Activated naive CD8-positive, alpha-beta T cell treated with anti-CD3 and anti-CD28 coated beads for 36 hours (primary cell): ENCODE results near the gene EFS. TPM values are rescaled to one million over a fixed set of nuclear protein-coding genes. Genes with fewer than 3 reads are reported as not detected.
"Not testable (repeated sequence)": the region's sequence is repeated elsewhere in the genome, so short reads cannot be mapped to it uniquely, and the experiment has no call there.

Source experiments
- DNase-seq: peaks from one replicate; pipeline ENCODE4 v3.0.0; 2021
- H3K27ac Mint-ChIP-seq: one replicate; pipeline ENCODE4 v1.8.0; 2022; ENCODE audit warnings: mild to moderate bottlenecking, moderate library complexity, mixed read lengths
- H3K27me3 Mint-ChIP-seq: one replicate; pipeline ENCODE4 v1.8.0; 2022; ENCODE audit warnings: mild to moderate bottlenecking, mixed read lengths
- H3K36me3 Mint-ChIP-seq: one replicate; pipeline ENCODE4 v1.8.0; 2021; ENCODE audit warnings: mild to moderate bottlenecking, mixed read lengths
- H3K4me1 Mint-ChIP-seq: one replicate; pipeline ENCODE4 v1.8.0; 2021; ENCODE audit warnings: mixed read lengths
- H3K4me3 Mint-ChIP-seq: one replicate; pipeline ENCODE4 v1.8.0; 2022; ENCODE audit warnings: mild to moderate bottlenecking, moderate library complexity, mixed read lengths
- H3K9me3 Mint-ChIP-seq: one replicate; pipeline ENCODE4 v1.8.0; 2022; ENCODE audit warnings: mixed read lengths
- total RNA-seq, 2 experiments: library from RNA; stranded (reverse); gene quantifications; one replicate each; pipeline ENCODE4 v1.2.3, GENCODE V29; 2021

The EFS gene
- total RNA-seq, 2 experiments from 2014 or later = not detected

- no peaks in the 10 kb centered on the region for H3K4me1 Mint-ChIP-seq
- no peaks in the 10 kb centered on the region for H3K36me3 Mint-ChIP-seq
- H3K27me3 Mint-ChIP-seq = peaks cover 8% of the 10 kb centered on the region
- no peak for DNase-seq
- H3K27ac Mint-ChIP-seq = no peak overlapping the region
- H3K9me3 Mint-ChIP-seq = no peaks in the 10 kb centered on the region
- H3K4me3 Mint-ChIP-seq = no peak overlapping the region
These were observed 22.0 kb upstream of the EFS start for GRCh38 chr14:23386999-23387398.

- H3K9me3 Mint-ChIP-seq, H3K27me3 Mint-ChIP-seq, H3K4me3 Mint-ChIP-seq, H3K4me1 Mint-ChIP-seq, DNase-seq, H3K27ac Mint-ChIP-seq, H3K36me3 Mint-ChIP-seq: not testable (repeated sequence)
These were observed 21.3 kb upstream of the EFS start for GRCh38 chr14:23386266-23386657.

GRCh38 chr14:23385642-23386265 is 20.8 kb upstream of the EFS start:
- Mint-ChIP-seq H3K9me3 (no peaks in the 10 kb centered on the region), H3K36me3 (no peaks in the 10 kb centered on the region), H3K27me3 (peaks cover 9% of the 10 kb centered on the region), H3K27ac (no peak overlapping the region), H3K4me1 (no peaks in the 10 kb centered on the region), H3K4me3 (no peak overlapping the region)
- DNase-seq = no peak

DNA sequence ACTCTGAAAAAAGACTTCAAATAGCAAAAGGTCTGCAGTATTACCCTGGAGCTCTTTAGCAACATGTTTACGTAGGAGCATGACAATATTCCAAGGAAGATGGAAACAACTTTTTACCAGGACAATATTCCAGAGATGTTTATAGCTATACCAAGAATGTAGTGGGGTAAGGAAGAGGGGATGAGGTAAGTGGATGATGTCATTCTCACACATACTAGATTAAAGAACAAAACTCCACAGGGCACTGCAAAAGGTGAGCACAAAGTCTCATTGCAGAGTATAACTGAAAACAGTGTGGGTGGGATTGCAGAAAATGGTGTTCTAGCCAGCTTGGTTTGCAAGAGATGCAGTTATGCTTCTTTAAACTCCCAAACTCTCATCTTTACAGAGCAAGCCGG is 20.3 kb upstream of the EFS start:
- H3K4me1 Mint-ChIP-seq = no peaks in the 10 kb centered on the region

GRCh38 chr14:23384364-23385080 is 19.6 kb upstream of the EFS start:
- Mint-ChIP-seq H3K4me3 (no peak overlapping the region), H3K36me3 (no peaks in the 10 kb centered on the region), H3K27me3 (peaks cover 9% of the 10 kb centered on the region), H3K4me1 (no peaks in the 10 kb centered on the region), H3K9me3 (no peaks in the 10 kb centered on the region), H3K27ac (no peak overlapping the region)
- DNase-seq = no peak

More for the DNA sequence above, 20.3 kb upstream of the EFS start:
- DNase-seq = no peak
- Mint-ChIP-seq H3K4me3 (no peak overlapping the region), H3K27ac (no peak overlapping the region), H3K36me3 (no peaks in the 10 kb centered on the region), H3K9me3 (no peaks in the 10 kb centered on the region), H3K27me3 (peaks cover 9% of the 10 kb centered on the region)

GRCh38 chr14:23382731-23383440 is 17.9 kb upstream of the EFS start:
- Mint-ChIP-seq H3K4me1 (no peaks in the 10 kb centered on the region), H3K4me3 (no peak overlapping the region), H3K36me3 (no peaks in the 10 kb centered on the region), H3K27me3 (peaks cover 11% of the 10 kb centered on the region), H3K27ac (no peak overlapping the region), H3K9me3 (no peaks in the 10 kb centered on the region)
- no peak for DNase-seq

GRCh38 chr14:23382276-23382675 is 17.3 kb upstream of the EFS start:
- no peak overlapping the region for H3K4me3 Mint-ChIP-seq
- no peaks in the 10 kb centered on the region for H3K9me3 Mint-ChIP-seq
- H3K4me1 Mint-ChIP-seq = no peaks in the 10 kb centered on the region
- no peak overlapping the region for H3K27ac Mint-ChIP-seq
- H3K27me3 Mint-ChIP-seq = peaks cover 11% of the 10 kb centered on the region
- H3K36me3 Mint-ChIP-seq = no peaks in the 10 kb centered on the region
- DNase-seq = no peak

DNA sequence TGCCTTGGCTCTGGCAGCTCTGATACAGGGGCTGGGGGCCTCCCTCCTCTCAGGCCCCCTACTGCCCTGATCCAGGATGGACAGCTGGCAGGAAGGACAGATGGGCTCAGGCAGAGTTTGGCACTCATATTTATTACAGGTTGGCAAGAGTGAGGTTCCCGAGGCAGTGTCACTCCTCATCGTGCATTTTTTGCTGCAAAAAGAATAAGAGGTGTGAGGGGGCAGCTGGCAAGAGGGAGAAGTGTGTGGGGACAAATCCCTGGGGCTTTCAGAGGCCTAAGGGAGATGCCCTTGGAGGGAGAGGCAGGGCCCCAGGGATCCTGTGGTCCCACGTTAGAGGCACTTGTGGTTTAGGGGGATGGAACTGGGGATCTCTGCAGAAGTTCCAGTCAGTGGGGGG is 16.9 kb upstream of the EFS start:
- Mint-ChIP-seq H3K4me1 (no peaks in the 10 kb centered on the region), H3K4me3 (no peak overlapping the region), H3K36me3 (no peaks in the 10 kb centered on the region), H3K27ac (no peak overlapping the region), H3K27me3 (peaks cover 11% of the 10 kb centered on the region), H3K9me3 (no peaks in the 10 kb centered on the region)
- no peak for DNase-seq

DNA sequence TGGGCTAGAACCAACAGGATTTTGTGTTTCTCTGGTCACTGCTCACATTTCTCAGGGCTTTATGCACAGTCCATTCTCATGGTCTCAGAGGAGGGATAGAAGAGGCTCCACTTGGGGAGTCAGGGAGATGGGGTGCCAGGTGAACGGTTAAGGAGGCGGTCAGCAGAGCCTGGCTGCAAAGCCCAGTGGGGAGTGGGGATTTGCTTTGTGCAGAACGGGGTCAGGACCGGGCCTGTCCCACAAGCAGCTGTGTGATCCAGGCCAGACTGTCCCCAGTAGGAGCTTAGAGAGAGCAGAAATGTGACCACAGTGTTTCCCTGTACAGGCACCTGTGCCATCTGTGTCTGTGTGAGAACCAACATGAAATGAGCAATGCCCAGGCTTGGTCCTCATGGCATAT is 16.0 kb upstream of the EFS start:
- no peak for DNase-seq
- Mint-ChIP-seq H3K4me1 (no peaks in the 10 kb centered on the region), H3K36me3 (no peaks in the 10 kb centered on the region), H3K27ac (no peak overlapping the region), H3K9me3 (no peaks in the 10 kb centered on the region), H3K27me3 (peaks cover 11% of the 10 kb centered on the region), H3K4me3 (no peak overlapping the region)

DNA sequence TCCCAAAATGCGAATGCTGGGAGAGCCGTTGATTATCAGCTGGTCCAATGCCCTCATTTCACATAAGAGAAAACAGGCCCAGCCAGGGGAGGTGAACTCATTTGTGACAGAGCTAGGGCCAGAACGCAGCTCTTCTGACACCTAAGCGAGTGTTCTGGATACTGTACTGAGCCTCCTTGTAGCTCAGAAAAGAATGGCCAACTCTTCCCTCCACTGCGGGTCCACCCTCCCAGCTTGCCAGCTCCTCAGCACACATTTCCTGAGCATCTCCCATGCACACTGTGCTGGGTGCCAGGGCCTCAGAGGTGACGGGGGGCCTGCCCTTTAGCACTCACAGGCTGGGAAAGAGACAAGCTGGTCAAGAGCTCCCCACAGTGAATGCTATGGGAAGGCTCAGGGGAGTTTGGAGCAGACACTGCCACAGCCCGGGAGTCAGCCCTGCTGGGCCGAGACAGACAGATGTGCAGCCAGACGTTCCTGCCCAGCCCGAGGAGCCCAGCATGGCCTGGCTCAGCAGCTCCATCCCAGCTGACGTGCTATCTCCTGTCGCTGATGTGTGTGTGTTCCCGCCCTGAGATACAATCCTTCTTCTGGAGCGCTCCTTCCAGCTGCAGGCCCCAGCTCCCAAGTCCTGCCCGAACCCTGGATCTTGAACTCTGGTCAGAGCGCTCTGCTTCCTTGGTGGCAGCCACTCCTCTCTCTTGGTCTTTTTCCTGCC is 15.4 kb upstream of the EFS start:
- Mint-ChIP-seq H3K9me3 (no peaks in the 10 kb centered on the region), H3K4me3 (no peak overlapping the region), H3K27me3 (peaks cover 11% of the 10 kb centered on the region), H3K4me1 (no peaks in the 10 kb centered on the region), H3K27ac (no peak overlapping the region), H3K36me3 (no peaks in the 10 kb centered on the region)
- no peak for DNase-seq

DNA sequence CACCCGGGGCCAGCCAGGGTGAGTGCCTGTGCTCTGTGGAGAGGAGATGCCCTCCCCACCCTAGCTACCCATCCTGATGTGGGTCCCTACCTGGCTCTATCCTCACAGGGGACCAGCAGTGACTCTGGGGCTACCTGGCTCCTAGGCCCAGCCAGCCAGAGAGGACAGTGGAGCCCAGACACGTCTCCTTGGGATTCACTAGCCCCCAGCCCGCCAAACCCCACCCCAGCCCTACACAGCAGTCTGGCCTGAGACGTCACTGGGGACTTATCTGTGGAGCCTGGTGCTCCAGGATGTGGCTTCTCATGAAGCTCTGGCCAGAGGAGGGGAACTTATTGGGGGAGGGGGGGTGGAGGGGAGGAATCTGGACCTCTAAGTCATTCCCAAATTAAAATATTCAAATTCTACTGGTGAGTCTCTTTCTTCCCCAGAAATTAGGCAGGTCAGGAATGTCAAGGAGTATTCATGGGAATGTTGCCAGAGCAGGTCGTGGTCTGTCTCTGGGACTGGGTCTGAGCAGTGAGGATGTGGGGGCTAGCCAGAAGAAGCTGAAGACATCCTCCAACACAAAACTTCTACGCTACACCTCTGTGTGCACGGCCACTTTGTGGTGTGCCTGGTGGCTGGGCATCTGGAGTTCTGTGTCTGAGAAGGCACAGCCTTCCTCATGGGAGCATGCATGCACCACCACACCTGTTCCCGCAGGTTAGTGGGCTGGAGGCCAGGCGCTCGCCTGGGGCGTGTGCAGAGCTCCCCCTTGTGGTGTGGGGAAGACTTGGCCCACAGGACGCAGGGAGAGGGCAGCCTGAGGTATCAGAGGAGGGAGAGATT is 14.6 kb upstream of the EFS start:
- H3K9me3 Mint-ChIP-seq = no peaks in the 10 kb centered on the region

GRCh38 chr14:23378612-23379220 is 13.7 kb upstream of the EFS start:
- Mint-ChIP-seq H3K36me3 (no peaks in the 10 kb centered on the region), H3K27ac (no peak overlapping the region), H3K4me3 (no peak overlapping the region), H3K27me3 (peaks cover 11% of the 10 kb centered on the region), H3K4me1 (no peaks in the 10 kb centered on the region), H3K9me3 (no peaks in the 10 kb centered on the region)
- DNase-seq = no peak

More for the DNA sequence above, 14.6 kb upstream of the EFS start:
- Mint-ChIP-seq H3K36me3 (no peaks in the 10 kb centered on the region), H3K4me3 (no peak overlapping the region), H3K4me1 (no peaks in the 10 kb centered on the region), H3K27ac (no peak overlapping the region), H3K27me3 (peaks cover 11% of the 10 kb centered on the region)
- peak; percentile 65 for DNase-seq

DNA sequence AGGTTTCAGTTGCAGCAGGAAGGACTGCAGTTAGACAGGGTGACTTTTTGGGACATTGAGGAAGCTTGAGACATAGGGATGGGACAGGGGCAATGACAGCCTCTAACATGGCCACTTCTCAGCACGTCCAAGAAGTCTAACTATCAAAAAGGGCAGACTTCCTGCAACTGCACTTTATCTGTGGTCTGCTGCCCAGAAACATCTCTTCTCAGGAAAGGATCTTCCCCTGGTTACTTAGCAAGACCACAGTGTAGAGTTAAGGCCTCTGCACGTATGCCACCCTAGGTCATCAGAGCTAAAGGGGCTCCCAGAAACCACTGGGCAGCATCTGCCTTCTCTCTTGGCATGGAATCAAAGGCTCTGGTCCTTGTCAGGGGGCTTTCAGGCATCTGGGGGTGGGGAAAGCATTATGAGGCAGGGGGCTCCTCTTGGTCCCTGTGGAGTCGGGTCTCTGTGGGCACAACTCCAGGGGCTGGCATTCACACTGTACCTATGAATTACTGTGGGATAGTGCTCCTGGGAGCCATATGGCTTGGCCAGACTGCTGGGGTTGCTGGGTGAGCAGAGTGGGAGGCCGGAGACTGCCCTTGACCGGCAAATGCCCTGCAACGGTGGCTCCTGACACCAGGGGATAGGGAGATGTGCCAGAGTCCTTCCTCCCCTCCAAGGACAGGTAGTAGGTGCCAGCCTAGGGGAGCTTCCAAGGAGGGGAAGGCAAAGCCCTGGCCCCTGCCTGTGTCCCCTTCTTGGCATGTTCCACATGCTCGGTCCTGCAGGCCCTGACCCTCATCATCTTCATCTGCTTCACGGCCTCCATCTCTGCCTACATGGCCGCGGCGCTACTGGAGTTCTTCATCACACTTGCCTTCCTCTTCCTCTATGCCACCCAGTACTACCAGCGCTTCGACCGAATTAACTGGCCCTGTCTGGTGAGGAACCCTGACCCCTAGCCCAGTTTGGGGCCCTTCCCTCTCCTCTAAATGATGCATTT is 12.9 kb upstream of the EFS start:
- peaks cover 11% of the 10 kb centered on the region for H3K27me3 Mint-ChIP-seq
- H3K4me1 Mint-ChIP-seq = no peaks in the 10 kb centered on the region
- H3K9me3 Mint-ChIP-seq = no peaks in the 10 kb centered on the region
- H3K27ac Mint-ChIP-seq = no peak overlapping the region
- no peak overlapping the region for H3K4me3 Mint-ChIP-seq
- no peak for DNase-seq
- no peaks in the 10 kb centered on the region for H3K36me3 Mint-ChIP-seq
